Endothelial cell (in vitro differentiated cells): ENCODE measurements around the gene TMEM186. TPM values are rescaled to one million over a fixed set of nuclear protein-coding genes. Genes with fewer than 3 reads are reported as not detected.

Experiments
- DNase-seq: peaks from one replicate; pipeline ENCODE4 v3.0.0; 2021; ENCODE audit warnings: low spot score
- H3K27ac Mint-ChIP-seq: one replicate; pipeline ENCODE4 v1.8.0; 2021; ENCODE audit warnings: mixed read lengths, inconsistent platforms; ENCODE audit not compliant: unreplicated experiment
- H3K27me3 Mint-ChIP-seq: one replicate; pipeline ENCODE4 v1.8.0; 2021; ENCODE audit warnings: mild to moderate bottlenecking, moderate library complexity, mixed read lengths, inconsistent platforms; ENCODE audit not compliant: unreplicated experiment
- H3K36me3 Mint-ChIP-seq: one replicate; pipeline ENCODE4 v1.8.0; 2021; ENCODE audit warnings: mild to moderate bottlenecking, low read depth, mixed read lengths, inconsistent platforms; ENCODE audit not compliant: unreplicated experiment
- H3K4me1 Mint-ChIP-seq: one replicate; pipeline ENCODE4 v1.8.0; 2021; ENCODE audit warnings: mild to moderate bottlenecking, mixed read lengths, inconsistent platforms; ENCODE audit not compliant: unreplicated experiment
- H3K4me3 Mint-ChIP-seq: one replicate; pipeline ENCODE4 v1.8.0; 2021; ENCODE audit warnings: mild to moderate bottlenecking, mixed read lengths, inconsistent platforms; ENCODE audit not compliant: unreplicated experiment
- H3K9me3 Mint-ChIP-seq: one replicate; pipeline ENCODE4 v1.8.0; 2021; ENCODE audit warnings: mixed read lengths, inconsistent platforms; ENCODE audit not compliant: unreplicated experiment
- total RNA-seq: library from RNA; stranded (reverse); fragmentation: NEBNext Ultra II Directional; extraction: Animal tissue kit (Norgen Biotek cat#: 25700); gene quantifications from one replicate; pipeline ENCODE4 v1.2.1, GENCODE V29; 2021; ENCODE audit not compliant: unreplicated experiment
- TF ChIP-seq, protein P1 (sequence below): fragments of 200-600 bp; sonication (generic); IDR thresholded peaks from one replicate; pipeline ENCODE4 v1.5.0; 2021; ENCODE audit warnings: antibody characterized with exemption; ENCODE audit not compliant: unreplicated experiment

The TMEM186 gene
- total RNA-seq, 1 donor from 2014 or later = 8.1 TPM

DNA sequence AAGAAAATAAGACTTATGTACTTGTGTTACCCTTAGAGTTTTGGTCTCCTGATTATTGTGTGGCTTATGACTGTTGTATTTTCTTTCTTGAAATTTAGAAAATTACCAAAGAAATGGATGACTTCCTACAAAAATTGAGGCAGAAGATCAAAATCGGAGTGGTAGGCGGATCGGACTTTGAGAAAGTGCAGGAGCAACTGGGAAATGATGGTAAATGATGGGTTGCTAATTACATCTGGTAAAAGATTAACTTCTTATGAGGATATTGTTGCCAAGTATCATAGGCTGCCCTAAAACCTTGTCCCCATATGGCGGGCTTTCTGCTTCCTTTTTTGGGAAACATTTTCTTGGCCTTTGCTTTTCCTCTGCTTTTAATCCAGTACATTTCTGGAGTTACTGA is 4.3 kb upstream of the TMEM186 start:
- H3K27ac Mint-ChIP-seq = no peak overlapping the region
- DNase-seq = no peak
- H3K27me3 Mint-ChIP-seq = no peaks in the 10 kb centered on the region
- no peaks in the 10 kb centered on the region for H3K9me3 Mint-ChIP-seq
- peaks cover 16% of the 10 kb centered on the region for H3K36me3 Mint-ChIP-seq
- TF ChIP-seq, protein P1, sequence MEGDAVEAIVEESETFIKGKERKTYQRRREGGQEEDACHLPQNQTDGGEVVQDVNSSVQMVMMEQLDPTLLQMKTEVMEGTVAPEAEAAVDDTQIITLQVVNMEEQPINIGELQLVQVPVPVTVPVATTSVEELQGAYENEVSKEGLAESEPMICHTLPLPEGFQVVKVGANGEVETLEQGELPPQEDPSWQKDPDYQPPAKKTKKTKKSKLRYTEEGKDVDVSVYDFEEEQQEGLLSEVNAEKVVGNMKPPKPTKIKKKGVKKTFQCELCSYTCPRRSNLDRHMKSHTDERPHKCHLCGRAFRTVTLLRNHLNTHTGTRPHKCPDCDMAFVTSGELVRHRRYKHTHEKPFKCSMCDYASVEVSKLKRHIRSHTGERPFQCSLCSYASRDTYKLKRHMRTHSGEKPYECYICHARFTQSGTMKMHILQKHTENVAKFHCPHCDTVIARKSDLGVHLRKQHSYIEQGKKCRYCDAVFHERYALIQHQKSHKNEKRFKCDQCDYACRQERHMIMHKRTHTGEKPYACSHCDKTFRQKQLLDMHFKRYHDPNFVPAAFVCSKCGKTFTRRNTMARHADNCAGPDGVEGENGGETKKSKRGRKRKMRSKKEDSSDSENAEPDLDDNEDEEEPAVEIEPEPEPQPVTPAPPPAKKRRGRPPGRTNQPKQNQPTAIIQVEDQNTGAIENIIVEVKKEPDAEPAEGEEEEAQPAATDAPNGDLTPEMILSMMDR = no peak
- no peak overlapping the region for H3K4me3 Mint-ChIP-seq
- H3K4me1 Mint-ChIP-seq = peaks cover 15% of the 10 kb centered on the region

DNA sequence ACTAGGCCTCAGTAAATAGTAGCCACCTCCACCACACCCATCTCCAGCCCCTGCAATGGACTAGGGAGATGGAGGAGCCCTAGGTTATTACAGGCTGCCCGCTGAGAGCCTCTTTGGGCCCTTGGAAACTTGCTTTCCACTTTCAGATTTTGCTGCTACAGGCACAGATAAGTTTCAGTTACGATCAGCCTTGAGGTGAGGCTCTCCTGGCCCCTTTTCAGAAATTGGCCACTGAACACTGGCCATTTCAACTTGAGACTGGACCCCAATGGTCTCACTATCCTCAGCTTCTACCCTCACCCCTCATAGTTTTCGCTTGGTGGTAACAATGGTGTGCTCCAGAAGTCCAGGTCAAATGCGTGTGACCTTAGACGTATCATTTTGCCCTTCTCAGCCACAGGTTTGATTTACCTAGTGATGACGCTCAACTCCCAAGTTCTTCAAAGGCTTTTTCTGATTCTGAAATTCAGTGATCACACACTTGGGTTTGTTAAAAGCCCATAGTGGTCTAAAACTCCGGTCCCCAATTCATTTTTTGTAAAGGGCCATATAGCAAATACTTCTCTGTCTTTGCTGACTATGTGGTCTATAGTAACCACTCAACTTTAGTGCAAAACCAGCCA is 1.2 kb upstream of the TMEM186 start:
- H3K4me3 Mint-ChIP-seq = peak overlapping the region; percentile 97
- H3K27me3 Mint-ChIP-seq = peaks cover 2% of the 10 kb centered on the region
- DNase-seq = no peak
- peaks cover 6% of the 10 kb centered on the region for H3K36me3 Mint-ChIP-seq
- peak overlapping the region; percentile 89 for H3K27ac Mint-ChIP-seq
- H3K9me3 Mint-ChIP-seq = no peaks in the 10 kb centered on the region
- TF ChIP-seq, protein P1 = no peak
- H3K4me1 Mint-ChIP-seq = peaks cover 19% of the 10 kb centered on the region

DNA sequence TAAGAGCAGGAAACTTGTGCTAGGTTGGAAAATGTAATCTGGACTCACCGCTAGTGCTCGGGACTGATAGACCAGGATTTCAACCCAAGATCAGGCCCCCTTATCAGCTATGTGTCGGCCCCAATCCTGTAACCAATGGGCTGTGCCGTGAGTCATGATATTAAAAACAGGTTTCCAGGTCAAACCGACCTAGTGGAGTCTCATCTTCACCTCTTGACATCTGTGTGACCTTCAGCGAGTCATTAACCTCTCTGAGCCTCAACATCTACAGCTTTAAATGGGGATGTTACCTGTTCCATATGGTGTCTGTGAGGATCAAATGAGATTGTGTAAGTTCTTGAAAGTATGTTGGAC is 712 bp upstream of the TMEM186 start:
- peaks cover 2% of the 10 kb centered on the region for H3K27me3 Mint-ChIP-seq
- peaks cover 5% of the 10 kb centered on the region for H3K36me3 Mint-ChIP-seq
- TF ChIP-seq, protein P1 = no peak

DNA sequence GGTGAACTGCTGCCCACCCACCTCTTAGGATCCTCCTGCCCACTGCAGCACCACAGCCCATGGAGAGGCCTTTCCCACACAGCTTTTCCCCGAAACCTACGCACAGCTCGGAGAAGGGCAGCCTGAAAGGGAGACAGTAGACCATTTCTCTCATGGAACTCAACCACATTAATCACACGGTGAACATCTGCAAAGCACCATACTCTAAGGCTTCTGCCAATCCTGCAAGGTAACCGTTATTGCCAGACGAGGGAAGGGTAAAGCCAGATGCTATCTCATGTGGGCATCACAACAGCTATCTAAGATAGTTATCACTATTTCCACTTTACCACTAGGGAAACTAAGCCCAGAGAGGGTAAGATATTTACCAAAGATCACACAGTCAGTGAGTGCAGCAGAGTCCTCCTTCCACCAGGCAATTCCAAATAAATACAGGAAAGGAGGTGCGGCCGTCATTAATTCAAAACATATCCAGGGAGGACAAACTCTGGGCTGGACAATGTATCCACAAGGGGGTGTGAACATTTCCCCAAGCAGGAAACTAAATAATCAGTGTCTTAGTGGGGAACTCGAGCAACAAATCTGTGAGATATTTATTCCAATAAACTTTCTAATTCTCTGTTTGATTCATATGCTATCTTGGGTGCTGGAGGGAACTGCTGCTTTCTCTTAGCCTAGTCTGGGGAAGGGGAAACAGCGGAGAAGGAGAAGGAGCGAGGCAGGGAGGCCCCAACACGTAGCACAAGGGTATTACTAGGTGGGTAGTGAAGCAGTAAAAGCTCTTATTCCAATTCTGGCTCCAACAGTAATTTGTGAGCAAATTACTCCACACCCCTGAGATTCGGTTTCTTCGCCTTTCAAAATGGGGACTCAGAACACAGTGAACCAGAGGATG is 723 bp downstream of the TMEM186 start:
- Mint-ChIP-seq H3K9me3 (no peaks in the 10 kb centered on the region), H3K27ac (peak overlapping the region; percentile 92), H3K4me1 (peaks cover 19% of the 10 kb centered on the region), H3K4me3 (peak overlapping the region; percentile 97), H3K27me3 (peaks cover 2% of the 10 kb centered on the region), H3K36me3 (no peaks in the 10 kb centered on the region)
- no peak for DNase-seq
- TF ChIP-seq, protein P1 = no peak

More for the DNA sequence above, 712 bp upstream of the TMEM186 start:
- no peak for DNase-seq
- H3K27ac Mint-ChIP-seq = no peak overlapping the region
- H3K9me3 Mint-ChIP-seq = no peaks in the 10 kb centered on the region
- peak overlapping the region; percentile 97 for H3K4me3 Mint-ChIP-seq
- peaks cover 19% of the 10 kb centered on the region for H3K4me1 Mint-ChIP-seq

DNA sequence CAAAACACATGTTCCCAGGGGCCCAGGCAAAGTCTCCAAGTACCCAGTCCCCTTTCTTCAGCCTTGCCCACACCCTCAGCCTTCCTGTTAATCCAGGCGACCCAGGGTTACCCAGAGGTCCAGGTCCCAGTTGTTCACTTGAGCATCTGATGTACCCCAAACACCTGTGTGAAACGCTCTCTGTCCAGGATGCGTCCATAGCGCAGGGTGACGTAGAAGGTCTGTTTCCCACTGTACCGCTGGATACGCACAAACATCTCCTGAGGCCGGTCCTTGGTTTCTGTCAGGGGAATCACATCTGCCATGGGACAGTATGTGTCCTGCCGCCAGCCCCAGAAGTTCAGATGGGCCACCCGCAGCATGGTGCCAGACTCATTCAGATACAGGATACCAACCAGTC is 1.6 kb downstream of the TMEM186 start:
- DNase-seq = no peak
- Mint-ChIP-seq H3K4me3 (peak overlapping the region; percentile 13), H3K27ac (no peak overlapping the region), H3K27me3 (peaks cover 2% of the 10 kb centered on the region), H3K9me3 (no peaks in the 10 kb centered on the region), H3K36me3 (no peaks in the 10 kb centered on the region), H3K4me1 (peaks cover 19% of the 10 kb centered on the region)
- TF ChIP-seq, protein P1 = no peak
